Measurements from ENCODE around the gene DHRS1. TPM values are rescaled to one million over a fixed set of nuclear protein-coding genes. Genes with fewer than 3 reads are reported as not detected.

DHRS1 gene
- total and polyA plus RNA-seq, 2 experiments from 2014 or later: 15.0 to 15.4 TPM

DNA sequence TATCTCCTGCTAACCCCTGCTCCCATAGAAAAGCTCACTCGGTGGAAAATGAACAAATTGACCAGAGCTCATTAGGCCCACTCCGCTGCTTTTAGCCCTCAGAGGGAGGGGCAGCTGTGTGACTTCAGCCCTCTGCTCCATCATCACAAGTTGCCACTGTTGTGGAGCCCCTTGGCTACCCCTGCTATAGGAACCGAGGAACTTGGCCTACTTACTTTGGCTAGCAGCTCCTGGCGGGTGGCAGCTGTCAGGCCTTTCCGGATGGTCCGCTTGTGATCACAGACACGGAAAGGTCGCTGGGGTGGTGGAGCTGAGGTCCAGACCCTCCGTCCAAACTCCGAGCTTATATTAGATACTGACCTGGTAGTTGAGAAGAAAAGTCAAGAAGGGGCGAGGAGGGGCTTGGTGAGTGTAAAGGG, 7.6 kb upstream of the DHRS1 start (continued):
- TF ChIP-seq, protein P1, sequence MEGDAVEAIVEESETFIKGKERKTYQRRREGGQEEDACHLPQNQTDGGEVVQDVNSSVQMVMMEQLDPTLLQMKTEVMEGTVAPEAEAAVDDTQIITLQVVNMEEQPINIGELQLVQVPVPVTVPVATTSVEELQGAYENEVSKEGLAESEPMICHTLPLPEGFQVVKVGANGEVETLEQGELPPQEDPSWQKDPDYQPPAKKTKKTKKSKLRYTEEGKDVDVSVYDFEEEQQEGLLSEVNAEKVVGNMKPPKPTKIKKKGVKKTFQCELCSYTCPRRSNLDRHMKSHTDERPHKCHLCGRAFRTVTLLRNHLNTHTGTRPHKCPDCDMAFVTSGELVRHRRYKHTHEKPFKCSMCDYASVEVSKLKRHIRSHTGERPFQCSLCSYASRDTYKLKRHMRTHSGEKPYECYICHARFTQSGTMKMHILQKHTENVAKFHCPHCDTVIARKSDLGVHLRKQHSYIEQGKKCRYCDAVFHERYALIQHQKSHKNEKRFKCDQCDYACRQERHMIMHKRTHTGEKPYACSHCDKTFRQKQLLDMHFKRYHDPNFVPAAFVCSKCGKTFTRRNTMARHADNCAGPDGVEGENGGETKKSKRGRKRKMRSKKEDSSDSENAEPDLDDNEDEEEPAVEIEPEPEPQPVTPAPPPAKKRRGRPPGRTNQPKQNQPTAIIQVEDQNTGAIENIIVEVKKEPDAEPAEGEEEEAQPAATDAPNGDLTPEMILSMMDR (conservative IDR thresholded peaks at IDR 0.05; ENCODE audit: low read depth in 2 of 2): no peak
- no peak for TF ChIP-seq CREB1 (CRISPR knock-in tag; IDR thresholded peaks at IDR 0.05; ENCODE audit: low read depth)
- TF ChIP-seq, protein P2, sequence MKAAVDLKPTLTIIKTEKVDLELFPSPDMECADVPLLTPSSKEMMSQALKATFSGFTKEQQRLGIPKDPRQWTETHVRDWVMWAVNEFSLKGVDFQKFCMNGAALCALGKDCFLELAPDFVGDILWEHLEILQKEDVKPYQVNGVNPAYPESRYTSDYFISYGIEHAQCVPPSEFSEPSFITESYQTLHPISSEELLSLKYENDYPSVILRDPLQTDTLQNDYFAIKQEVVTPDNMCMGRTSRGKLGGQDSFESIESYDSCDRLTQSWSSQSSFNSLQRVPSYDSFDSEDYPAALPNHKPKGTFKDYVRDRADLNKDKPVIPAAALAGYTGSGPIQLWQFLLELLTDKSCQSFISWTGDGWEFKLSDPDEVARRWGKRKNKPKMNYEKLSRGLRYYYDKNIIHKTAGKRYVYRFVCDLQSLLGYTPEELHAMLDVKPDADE (IDR thresholded peaks at IDR 0.05): no peak
- no peak for TF ChIP-seq EZH2phosphoT487 (IDR thresholded peaks at IDR 0.05; ENCODE audit: unreplicated experiment)
- no peak for TF ChIP-seq NANOG (IDR thresholded peaks at IDR 0.05; ENCODE audit: borderline replicate concordance)

- Mint-ChIP-seq H3K27me3 (ENCODE audit: insufficient read depth, low read depth, poor library complexity) (peaks cover 12% of the 10 kb centered on the region), H3K36me3 (ENCODE audit: low read depth) (peaks cover 68% of the 10 kb centered on the region)
- TF ChIP-seq EZH2phosphoT487 (IDR thresholded peaks at IDR 0.05; ENCODE audit: unreplicated experiment) (no peak), POLR2AphosphoS5 (IDR thresholded peaks at IDR 0.05; ENCODE audit: low read depth) (no peak), STAT1 (IDR thresholded peaks at IDR 0.05; ENCODE audit: unreplicated experiment) (no peak), JUNB (IDR thresholded peaks at IDR 0.05; ENCODE audit: unreplicated experiment) (no peak), ZNF114 (CRISPR knock-in tag; IDR thresholded peaks at IDR 0.05) (no peak), ZNF331 (CRISPR knock-in tag; IDR thresholded peaks at IDR 0.05; ENCODE audit: low read depth) (no peak), EZH2 (IDR thresholded peaks at IDR 0.05; ENCODE audit: low read depth, unreplicated experiment) (no peak)
- TF ChIP-seq, protein P3, sequence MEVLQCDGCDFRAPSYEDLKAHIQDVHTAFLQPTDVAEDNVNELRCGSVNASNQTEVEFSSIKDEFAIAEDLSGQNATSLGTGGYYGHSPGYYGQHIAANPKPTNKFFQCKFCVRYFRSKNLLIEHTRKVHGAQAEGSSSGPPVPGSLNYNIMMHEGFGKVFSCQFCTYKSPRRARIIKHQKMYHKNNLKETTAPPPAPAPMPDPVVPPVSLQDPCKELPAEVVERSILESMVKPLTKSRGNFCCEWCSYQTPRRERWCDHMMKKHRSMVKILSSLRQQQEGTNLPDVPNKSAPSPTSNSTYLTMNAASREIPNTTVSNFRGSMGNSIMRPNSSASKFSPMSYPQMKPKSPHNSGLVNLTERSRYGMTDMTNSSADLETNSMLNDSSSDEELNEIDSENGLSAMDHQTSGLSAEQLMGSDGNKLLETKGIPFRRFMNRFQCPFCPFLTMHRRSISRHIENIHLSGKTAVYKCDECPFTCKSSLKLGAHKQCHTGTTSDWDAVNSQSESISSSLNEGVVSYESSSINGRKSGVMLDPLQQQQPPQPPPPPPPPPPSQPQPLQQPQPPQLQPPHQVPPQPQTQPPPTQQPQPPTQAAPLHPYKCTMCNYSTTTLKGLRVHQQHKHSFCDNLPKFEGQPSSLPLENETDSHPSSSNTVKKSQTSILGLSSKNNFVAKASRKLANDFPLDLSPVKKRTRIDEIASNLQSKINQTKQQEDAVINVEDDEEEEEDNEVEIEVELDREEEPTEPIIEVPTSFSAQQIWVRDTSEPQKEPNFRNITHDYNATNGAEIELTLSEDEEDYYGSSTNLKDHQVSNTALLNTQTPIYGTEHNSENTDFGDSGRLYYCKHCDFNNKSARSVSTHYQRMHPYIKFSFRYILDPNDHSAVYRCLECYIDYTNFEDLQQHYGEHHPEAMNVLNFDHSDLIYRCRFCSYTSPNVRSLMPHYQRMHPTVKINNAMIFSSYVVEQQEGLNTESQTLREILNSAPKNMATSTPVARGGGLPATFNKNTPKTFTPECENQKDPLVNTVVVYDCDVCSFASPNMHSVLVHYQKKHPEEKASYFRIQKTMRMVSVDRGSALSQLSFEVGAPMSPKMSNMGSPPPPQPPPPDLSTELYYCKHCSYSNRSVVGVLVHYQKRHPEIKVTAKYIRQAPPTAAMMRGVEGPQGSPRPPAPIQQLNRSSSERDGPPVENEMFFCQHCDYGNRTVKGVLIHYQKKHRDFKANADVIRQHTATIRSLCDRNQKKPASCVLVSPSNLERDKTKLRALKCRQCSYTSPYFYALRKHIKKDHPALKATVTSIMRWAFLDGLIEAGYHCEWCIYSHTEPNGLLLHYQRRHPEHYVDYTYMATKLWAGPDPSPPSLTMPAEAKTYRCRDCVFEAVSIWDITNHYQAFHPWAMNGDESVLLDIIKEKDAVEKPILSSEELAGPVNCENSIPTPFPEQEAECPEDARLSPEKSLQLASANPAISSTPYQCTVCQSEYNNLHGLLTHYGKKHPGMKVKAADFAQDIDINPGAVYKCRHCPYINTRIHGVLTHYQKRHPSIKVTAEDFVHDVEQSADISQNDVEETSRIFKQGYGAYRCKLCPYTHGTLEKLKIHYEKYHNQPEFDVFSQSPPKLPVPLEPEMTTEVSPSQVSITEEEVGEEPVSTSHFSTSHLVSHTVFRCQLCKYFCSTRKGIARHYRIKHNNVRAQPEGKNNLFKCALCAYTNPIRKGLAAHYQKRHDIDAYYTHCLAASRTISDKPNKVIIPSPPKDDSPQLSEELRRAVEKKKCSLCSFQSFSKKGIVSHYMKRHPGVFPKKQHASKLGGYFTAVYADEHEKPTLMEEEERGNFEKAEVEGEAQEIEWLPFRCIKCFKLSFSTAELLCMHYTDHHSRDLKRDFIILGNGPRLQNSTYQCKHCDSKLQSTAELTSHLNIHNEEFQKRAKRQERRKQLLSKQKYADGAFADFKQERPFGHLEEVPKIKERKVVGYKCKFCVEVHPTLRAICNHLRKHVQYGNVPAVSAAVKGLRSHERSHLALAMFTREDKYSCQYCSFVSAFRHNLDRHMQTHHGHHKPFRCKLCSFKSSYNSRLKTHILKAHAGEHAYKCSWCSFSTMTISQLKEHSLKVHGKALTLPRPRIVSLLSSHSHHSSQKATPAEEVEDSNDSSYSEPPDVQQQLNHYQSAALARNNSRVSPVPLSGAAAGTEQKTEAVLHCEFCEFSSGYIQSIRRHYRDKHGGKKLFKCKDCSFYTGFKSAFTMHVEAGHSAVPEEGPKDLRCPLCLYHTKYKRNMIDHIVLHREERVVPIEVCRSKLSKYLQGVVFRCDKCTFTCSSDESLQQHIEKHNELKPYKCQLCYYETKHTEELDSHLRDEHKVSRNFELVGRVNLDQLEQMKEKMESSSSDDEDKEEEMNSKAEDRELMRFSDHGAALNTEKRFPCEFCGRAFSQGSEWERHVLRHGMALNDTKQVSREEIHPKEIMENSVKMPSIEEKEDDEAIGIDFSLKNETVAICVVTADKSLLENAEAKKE (CRISPR knock-in tag; IDR thresholded peaks at IDR 0.05): no peak
- TF ChIP-seq, protein P1 (conservative IDR thresholded peaks at IDR 0.05; ENCODE audit: low read depth in 2 of 2): no peak
- TF ChIP-seq, protein P2 (IDR thresholded peaks at IDR 0.05): no peak
Measured at GRCh38 chr14:24304019-24304387, 4.4 kb upstream of the DHRS1 start.

More at GRCh38 chr14:24304019-24304387, 4.4 kb upstream of the DHRS1 start:
- H2AFZ ChIP-seq: no peak overlapping the region
- peaks cover 10% of the 10 kb centered on the region for H4K20me1 ChIP-seq (replicated peaks; ENCODE audit: insufficient read depth)
- H3K27me3 ChIP-seq (ENCODE audit: insufficient read depth): no peaks in the 10 kb centered on the region
- no peak overlapping the region for H3K27ac Mint-ChIP-seq
- no peak overlapping the region for H3K27ac ChIP-seq (ENCODE audit: low read depth)
- H3K9me3 Mint-ChIP-seq: peaks cover 2% of the 10 kb centered on the region; the same call in 1 of the 3 replicates
- H3K4me3 Mint-ChIP-seq: no peak overlapping the region
- peaks cover 13% of the 10 kb centered on the region for H3K79me2 ChIP-seq (replicated peaks; ENCODE audit: insufficient read depth)
- no peaks in the 10 kb centered on the region; the same call in 1 of the 2 replicates for H3F3A ChIP-seq (replicated peaks; ENCODE audit: low read depth)
- H3K4me2 ChIP-seq: no peak overlapping the region
- ATAC-seq: no peak
- peaks cover 10% of the 10 kb centered on the region; the same call in 1 of the 2 replicates for H3K4me1 ChIP-seq (ENCODE audit: insufficient read depth)
- H3K4me1 Mint-ChIP-seq: peaks cover 13% of the 10 kb centered on the region
- peaks cover 23% of the 10 kb centered on the region; the same call in 1 of the 2 replicates for H3K36me3 ChIP-seq (ENCODE audit: insufficient read depth)
- no peak overlapping the region for H3K4me3 ChIP-seq
- no peak for DNase-seq (ENCODE audit: low spot score)
- H3K9me2 ChIP-seq (ENCODE audit: insufficient read depth): no peaks in the 10 kb centered on the region

Measured in GM23338 (cell line).